ENCODE data around the gene NPHP4.

NPHP4 gene

DNA sequence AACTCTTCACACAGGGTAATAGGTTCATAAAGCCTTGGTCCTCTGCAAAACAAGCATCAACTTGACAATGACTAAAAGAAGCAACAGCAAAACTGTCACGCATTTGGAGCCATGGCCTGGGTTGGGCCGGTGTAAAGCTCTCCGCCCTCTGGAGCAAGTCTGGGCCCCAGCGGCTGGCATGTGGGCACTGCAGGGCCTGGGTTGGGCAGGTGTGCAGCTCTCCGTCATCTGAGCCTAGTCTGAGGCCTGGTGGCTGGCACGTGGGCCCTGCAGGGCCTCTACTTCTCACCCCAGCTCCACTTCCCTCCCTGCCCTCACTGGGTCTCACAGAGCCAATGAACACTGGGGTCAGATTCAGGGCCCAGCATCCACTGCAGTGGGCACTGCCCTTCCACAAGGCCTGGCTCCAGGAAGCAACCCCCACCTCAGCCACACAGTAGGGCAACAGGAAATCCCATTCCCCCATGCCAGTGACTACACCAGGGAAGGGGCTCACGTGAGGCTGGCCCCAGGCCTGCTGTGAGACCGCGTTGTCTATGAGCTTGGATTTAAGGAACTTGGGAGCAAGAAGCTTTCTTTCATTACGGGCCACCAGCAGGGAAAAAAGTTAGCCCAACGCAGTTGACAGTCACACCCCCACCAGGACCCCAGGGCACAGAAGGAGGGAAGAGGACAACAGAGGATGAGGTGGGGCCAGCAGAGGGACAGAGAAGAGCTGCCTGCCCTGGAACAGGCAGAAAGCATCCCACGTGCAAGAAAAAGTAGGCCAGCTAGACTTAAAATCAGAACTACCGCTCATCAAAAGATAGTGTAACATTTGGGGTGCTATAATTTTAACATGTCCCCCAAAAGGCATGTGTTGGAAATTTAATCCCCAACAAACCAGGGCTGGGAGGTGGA, 52.7 kb downstream of the NPHP4 start:
- POLR2A ChIA-PET (ENCODE audit: low non-redundant PET), result no interaction called here
- CTCF ChIA-PET, result interaction anchor here (0.6 to 1.5 kb wide), 4 partner anchors 22 to 185 kb away, joined by 3 to 6 read pairs (median 3); no protein-coding TSS in a partner anchor
- peak overlapping the region; percentile 84 for H3K27ac ChIP-seq
- TF ChIP-seq, protein P1, sequence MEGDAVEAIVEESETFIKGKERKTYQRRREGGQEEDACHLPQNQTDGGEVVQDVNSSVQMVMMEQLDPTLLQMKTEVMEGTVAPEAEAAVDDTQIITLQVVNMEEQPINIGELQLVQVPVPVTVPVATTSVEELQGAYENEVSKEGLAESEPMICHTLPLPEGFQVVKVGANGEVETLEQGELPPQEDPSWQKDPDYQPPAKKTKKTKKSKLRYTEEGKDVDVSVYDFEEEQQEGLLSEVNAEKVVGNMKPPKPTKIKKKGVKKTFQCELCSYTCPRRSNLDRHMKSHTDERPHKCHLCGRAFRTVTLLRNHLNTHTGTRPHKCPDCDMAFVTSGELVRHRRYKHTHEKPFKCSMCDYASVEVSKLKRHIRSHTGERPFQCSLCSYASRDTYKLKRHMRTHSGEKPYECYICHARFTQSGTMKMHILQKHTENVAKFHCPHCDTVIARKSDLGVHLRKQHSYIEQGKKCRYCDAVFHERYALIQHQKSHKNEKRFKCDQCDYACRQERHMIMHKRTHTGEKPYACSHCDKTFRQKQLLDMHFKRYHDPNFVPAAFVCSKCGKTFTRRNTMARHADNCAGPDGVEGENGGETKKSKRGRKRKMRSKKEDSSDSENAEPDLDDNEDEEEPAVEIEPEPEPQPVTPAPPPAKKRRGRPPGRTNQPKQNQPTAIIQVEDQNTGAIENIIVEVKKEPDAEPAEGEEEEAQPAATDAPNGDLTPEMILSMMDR (conservative IDR thresholded peaks at IDR 0.05; ENCODE audit: low read depth), result no peak
- peak; percentile 33 for DNase-seq (ENCODE audit: low spot score)

DNA sequence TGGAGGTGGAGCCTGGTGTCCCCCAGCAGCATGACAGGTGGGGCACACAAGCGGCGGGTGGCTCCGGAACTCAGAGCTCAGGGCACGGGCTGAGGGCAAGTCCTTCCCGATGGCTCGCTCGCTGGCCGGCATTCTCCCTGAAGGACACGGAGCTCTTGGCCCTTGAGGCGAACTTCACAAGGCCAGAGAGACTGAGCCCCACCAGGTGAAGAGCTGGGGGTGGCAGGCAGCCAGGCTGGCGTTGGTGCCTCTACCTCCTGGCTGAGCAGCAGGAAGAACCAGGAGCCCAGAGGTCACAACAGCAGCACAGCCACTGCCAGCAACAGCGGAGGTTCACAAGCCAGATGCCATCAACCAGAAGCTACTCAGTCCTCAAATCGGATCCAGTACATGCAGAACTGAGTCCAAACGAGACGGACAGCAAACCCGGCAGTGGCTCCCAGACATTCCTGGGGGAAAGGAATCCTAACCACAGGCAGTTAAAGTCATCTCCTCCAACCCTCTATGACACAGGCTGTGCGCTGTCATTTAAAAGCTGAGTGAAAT, 54.1 kb downstream of the NPHP4 start:
- no peak for DNase-seq (ENCODE audit: low spot score)
- TF ChIP-seq, protein P1 (conservative IDR thresholded peaks at IDR 0.05; ENCODE audit: low read depth), result no peak
- ChIA-PET POLR2A (ENCODE audit: low non-redundant PET) (no interaction called here), CTCF (interaction anchor here (1.2 to 1.5 kb wide), 2 partner anchors 11 to 22 kb away, joined by 3 to 6 read pairs; no protein-coding TSS in a partner anchor)
- H3K27ac ChIP-seq, result peak overlapping the region; percentile 44

DNA sequence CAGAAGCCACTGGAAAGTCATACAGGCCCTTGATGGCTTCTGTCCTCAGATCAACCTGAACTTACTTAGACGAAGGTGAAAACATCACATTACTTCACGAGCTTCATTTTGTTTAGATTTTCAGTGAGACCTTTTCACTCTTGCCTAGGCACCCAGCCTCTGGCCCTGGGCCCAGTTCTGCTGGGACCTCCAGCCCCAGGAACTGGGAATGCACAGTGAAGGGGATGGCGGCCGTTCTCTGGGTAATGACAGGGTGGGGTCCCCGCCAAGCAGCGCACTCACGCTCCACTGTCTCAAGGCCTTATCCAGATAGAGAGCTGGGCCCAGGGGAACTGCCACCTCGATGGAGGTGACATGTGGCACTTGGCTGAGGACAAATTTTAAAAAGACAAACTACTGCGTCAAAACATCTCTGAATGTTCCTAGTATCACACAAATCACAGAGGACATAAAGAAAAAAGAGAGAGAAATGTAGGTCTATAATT, 54.8 kb downstream of the NPHP4 start:
- ChIA-PET CTCF (interaction anchor here (1.2 kb wide), 1 partner anchor 10 kb away, joined by 3 read pairs; no protein-coding TSS in a partner anchor), POLR2A (ENCODE audit: low non-redundant PET) (no interaction called here)
- TF ChIP-seq, protein P1 (conservative IDR thresholded peaks at IDR 0.05; ENCODE audit: low read depth), result no peak
- no peak for DNase-seq (ENCODE audit: low spot score)
- peak overlapping the region; percentile 44 for H3K27ac ChIP-seq

DNA sequence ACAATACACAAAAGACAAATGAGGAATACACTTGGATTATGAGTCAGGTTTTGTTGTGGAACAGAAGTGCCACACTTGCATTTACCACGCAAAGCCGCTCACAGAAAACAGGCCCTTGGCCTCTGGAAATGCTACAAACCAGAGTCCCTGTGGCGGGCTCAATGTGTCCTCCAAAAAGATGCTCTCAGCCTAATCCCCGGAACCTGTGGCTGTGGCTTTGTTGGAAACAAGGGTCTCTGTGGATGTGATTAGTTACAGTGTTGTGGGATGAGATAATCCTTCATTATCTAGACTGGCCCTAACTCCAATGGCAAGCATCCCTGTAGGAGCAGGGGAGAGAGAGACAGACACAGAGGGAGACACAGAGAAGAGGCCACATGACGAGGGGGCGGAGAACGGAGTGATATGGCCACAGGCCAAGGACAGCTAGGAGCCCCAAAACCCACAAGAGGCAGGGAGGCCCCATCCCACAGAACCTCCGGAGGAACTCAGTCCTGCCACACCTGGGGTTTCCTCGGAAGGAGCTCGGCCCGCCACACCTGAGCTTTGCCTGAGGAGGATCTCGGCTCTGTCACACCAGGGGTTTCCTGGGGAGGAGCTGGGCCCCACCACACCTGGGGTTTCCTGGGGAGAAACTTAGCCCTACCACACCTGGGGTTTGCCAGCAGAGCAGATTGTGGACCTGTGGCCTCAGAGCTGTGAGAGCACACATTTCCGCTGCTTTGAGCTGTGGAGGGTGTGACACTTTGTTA, 55.4 kb downstream of the NPHP4 start:
- no peak for DNase-seq (ENCODE audit: low spot score)
- H3K27ac ChIP-seq, result peak overlapping the region; percentile 44
- TF ChIP-seq, protein P1 (conservative IDR thresholded peaks at IDR 0.05; ENCODE audit: low read depth), result no peak
- CTCF ChIA-PET, result interaction anchor here (1.2 kb wide), 1 partner anchor 10 kb away, joined by 3 read pairs; no protein-coding TSS in a partner anchor
- POLR2A ChIA-PET (ENCODE audit: low non-redundant PET), result no interaction called here

DNA sequence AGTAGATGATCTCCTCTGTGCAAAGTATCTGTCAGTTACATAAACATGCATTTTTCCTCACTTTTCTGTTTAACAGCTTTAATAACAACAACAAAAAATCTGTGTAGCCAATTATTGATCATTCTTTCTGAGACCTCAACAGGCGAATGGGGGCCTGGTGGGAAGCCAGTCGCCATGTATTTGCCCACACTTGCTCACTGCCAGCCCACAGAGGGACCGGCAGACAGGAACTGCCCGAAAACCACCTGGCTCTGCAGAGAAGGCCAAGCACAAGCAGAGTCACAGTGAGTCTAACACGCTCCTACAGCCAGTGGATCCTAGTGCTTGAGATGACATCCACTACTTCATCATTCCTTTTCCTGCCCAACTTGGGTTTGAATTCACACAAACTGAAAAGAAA, 56.1 kb downstream of the NPHP4 start:
- H3K27ac ChIP-seq, result no peak overlapping the region
- TF ChIP-seq, protein P1 (conservative IDR thresholded peaks at IDR 0.05; ENCODE audit: low read depth), result no peak
- ChIA-PET CTCF (no interaction called here), POLR2A (ENCODE audit: low non-redundant PET) (no interaction called here)
- no peak for DNase-seq (ENCODE audit: low spot score)

DNA sequence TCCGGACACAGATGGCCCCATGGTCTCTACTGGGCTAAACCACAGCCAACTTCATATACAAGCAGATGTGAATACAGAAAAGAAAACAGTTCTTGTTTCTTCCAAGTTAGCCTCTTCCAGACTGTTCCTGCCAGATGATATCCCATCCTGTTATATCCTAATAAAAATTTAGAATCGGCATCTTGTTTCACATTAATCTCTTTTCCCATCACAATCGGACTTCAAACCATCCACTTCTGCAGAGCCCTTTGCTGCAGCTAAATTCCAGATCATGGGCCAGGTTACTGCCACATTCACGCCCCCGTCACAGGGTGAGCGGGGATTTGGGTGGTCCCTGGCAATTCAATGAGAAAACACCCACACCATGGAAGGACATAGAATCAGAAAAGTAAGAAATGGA, 57.2 kb downstream of the NPHP4 start:
- TF ChIP-seq, protein P1 (conservative IDR thresholded peaks at IDR 0.05; ENCODE audit: low read depth), result no peak
- ChIA-PET CTCF (no interaction called here), POLR2A (ENCODE audit: low non-redundant PET) (no interaction called here)
- DNase-seq (ENCODE audit: low spot score), result no peak
- no peak overlapping the region for H3K27ac ChIP-seq

Data from RWPE1 (cell line).